Mesenteric fat pad (tissue), 1 donor: ENCODE results near the gene MUC16. TPM values are rescaled to one million over a fixed set of nuclear protein-coding genes. Genes with fewer than 3 reads are reported as not detected.
"Not testable (repeated sequence)": the region's sequence is repeated elsewhere in the genome, so short reads cannot be mapped to it uniquely, and the experiment has no call there.

Source experiments
- DNase-seq: peaks from one replicate; pipeline ENCODE4 v3.0.0-alpha.2; 2020; ENCODE audit warnings: low spot score
- long read RNA-seq: library from polyadenylated mRNA; unstranded; transcript quantifications from one replicate; pipeline ENCODE4 v2.0.0, GENCODE V29; 2020
- total RNA-seq: library from RNA; stranded (reverse); fragmentation: NEBNext Ultra II Directional; extraction: Animal tissue kit (Norgen Biotek cat#: 25700); gene quantifications from one replicate; pipeline ENCODE4 v1.2.1, GENCODE V29; 2021
- donor health status: DM: yes; HTN: yes; CAD: no.

The MUC16 gene
- total RNA-seq = 0.90 TPM
- long read RNA-seq, partial matches to known transcripts = 2 of 4 reads
- long read RNA-seq, other reads (novel, unspliced or antisense) = 2 of 4 reads

GRCh38 chr19:9009935-9010651, at the start of gene MUC16:
TSS of gene MUC16 (minus strand) at chr19:9010409.
- no peak for DNase-seq

- no peak for DNase-seq
Observed at GRCh38 chr19:9058905-9059667, 48.9 kb upstream of the MUC16 start.

GRCh38 chr19:9057505-9058258, 47.5 kb upstream of the MUC16 start:
- no peak for DNase-seq

- not testable (repeated sequence) for DNase-seq
Observed at GRCh38 chr19:9056131-9056530, 45.9 kb upstream of the MUC16 start.

GRCh38 chr19:9054765-9055164, 44.6 kb upstream of the MUC16 start:
- no peak for DNase-seq

GRCh38 chr19:9054207-9054606, 44.0 kb upstream of the MUC16 start:
- no peak for DNase-seq

GRCh38 chr19:9053674-9054073, 43.5 kb upstream of the MUC16 start:
- DNase-seq = not testable (repeated sequence)

GRCh38 chr19:9052894-9053293, 42.7 kb upstream of the MUC16 start:
- DNase-seq = no peak

- no peak for DNase-seq
Observed at GRCh38 chr19:9046694-9047093, 36.5 kb upstream of the MUC16 start.

GRCh38 chr19:9044449-9044848, 34.2 kb upstream of the MUC16 start:
- DNase-seq = no peak

- no peak for DNase-seq
Observed at GRCh38 chr19:9043524-9043923, 33.3 kb upstream of the MUC16 start.

- no peak for DNase-seq
Observed at GRCh38 chr19:9041023-9041422, 30.8 kb upstream of the MUC16 start.

GRCh38 chr19:9040131-9040530, 29.9 kb upstream of the MUC16 start:
- no peak for DNase-seq

GRCh38 chr19:9039728-9040127, 29.5 kb upstream of the MUC16 start:
- no peak for DNase-seq

- no peak for DNase-seq
Observed at GRCh38 chr19:9037400-9038062, 27.3 kb upstream of the MUC16 start.

- no peak for DNase-seq
Observed at GRCh38 chr19:9032136-9032631, 22.0 kb upstream of the MUC16 start.

- no peak for DNase-seq
Observed at GRCh38 chr19:9018163-9018875, 8.1 kb upstream of the MUC16 start.

- DNase-seq = no peak
Observed at GRCh38 chr19:9014803-9015202, 4.6 kb upstream of the MUC16 start.

- DNase-seq = no peak
Observed at GRCh38 chr19:9013988-9014387, 3.8 kb upstream of the MUC16 start.

GRCh38 chr19:9011875-9012274, 1.7 kb upstream of the MUC16 start:
- no peak for DNase-seq
